Mesothelial cell of epicardium (in vitro differentiated cells): Measurements from ENCODE around the gene PSENEN. TPM values are rescaled to one million over a fixed set of nuclear protein-coding genes. Genes with fewer than 3 reads are reported as not detected.
"Not testable (repeated sequence)": the region's sequence is repeated elsewhere in the genome, so short reads cannot be mapped to it uniquely, and the experiment has no call there.

ENCODE experiments used
- DNase-seq, 2 experiments: peaks; one replicate each; pipeline ENCODE4 v3.0.0; 2021; ENCODE audit warnings: low spot score in 2 of 2; ENCODE audit not compliant: unreplicated experiment in 2 of 2
- H3K27ac Mint-ChIP-seq: 2 replicates; pipeline ENCODE4 v1.8.0; 2021; ENCODE audit warnings: mixed read lengths
- H3K27me3 Mint-ChIP-seq: 2 replicates; pipeline ENCODE4 v1.8.0; 2021; ENCODE audit warnings: low read depth, mixed read lengths
- H3K36me3 Mint-ChIP-seq: 2 replicates; pipeline ENCODE4 v1.8.0; 2021; ENCODE audit warnings: mixed read lengths
- H3K4me1 Mint-ChIP-seq: 2 replicates; pipeline ENCODE4 v1.8.0; 2021; ENCODE audit warnings: mixed read lengths
- H3K4me3 Mint-ChIP-seq: 2 replicates; pipeline ENCODE4 v1.8.0; 2021; ENCODE audit warnings: mild to moderate bottlenecking, moderate library complexity, mixed read lengths
- H3K9me3 Mint-ChIP-seq: 2 replicates; pipeline ENCODE4 v1.8.0; 2021; ENCODE audit warnings: mixed read lengths
- total RNA-seq: library from RNA; stranded (reverse); gene quantifications from 3 replicates; pipeline ENCODE4 v1.2.1, GENCODE V29; 2021
- TF ChIP-seq, protein P1 (sequence below): fragments of 200-600 bp; sonication (generic); IDR thresholded peaks from one replicate; pipeline ENCODE4 v1.5.0; 2021; ENCODE audit warnings: antibody characterized with exemption; ENCODE audit not compliant: unreplicated experiment

PSENEN gene
- total RNA-seq, 1 donor from 2014 or later = 45.2 TPM

DNA sequence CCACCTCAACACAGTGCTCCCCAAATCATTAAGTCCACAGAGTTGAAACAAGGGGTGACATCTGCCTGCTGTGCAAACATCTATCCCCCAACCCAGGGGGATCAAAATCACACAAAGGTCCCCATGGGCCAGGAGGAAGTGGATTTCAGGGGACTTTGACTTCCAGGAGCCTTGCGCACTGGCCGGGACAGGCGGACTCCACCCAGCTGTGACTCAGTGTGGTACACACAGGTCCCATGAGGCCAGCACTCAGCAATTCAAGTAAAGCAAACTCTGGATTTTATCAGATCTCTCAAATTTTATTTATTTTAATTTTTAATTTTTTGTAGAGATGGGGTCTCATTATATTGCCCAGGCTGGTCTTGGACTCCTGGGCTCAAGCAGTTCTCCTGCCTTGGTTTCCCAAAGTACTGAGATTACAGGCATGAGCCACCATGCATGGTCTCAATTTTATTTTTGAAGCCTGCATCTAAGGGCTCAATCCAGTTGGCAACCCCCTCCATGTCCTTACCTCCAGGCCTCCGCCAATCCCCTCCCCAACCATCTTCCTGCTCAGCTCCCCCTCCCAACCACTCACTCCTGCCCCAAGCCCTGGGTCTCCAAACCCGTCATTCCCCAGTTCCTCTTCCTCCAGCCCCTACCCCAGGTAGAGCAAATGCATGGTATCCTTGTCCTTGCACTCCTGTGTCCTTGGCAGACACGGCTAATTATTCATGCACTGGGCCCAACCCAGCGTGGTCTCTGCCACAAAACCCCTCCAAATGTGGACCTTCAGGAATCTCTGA is 48.1 kb downstream of the PSENEN start:
- Mint-ChIP-seq H3K36me3 (no peaks in the 10 kb centered on the region), H3K9me3 (no peaks in the 10 kb centered on the region), H3K27me3 (peaks cover 45% of the 10 kb centered on the region), H3K4me3 (no peak overlapping the region), H3K4me1 (no peaks in the 10 kb centered on the region), H3K27ac (no peak overlapping the region)
- DNase-seq = no peak
- TF ChIP-seq, protein P1, sequence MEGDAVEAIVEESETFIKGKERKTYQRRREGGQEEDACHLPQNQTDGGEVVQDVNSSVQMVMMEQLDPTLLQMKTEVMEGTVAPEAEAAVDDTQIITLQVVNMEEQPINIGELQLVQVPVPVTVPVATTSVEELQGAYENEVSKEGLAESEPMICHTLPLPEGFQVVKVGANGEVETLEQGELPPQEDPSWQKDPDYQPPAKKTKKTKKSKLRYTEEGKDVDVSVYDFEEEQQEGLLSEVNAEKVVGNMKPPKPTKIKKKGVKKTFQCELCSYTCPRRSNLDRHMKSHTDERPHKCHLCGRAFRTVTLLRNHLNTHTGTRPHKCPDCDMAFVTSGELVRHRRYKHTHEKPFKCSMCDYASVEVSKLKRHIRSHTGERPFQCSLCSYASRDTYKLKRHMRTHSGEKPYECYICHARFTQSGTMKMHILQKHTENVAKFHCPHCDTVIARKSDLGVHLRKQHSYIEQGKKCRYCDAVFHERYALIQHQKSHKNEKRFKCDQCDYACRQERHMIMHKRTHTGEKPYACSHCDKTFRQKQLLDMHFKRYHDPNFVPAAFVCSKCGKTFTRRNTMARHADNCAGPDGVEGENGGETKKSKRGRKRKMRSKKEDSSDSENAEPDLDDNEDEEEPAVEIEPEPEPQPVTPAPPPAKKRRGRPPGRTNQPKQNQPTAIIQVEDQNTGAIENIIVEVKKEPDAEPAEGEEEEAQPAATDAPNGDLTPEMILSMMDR = no peak

DNA sequence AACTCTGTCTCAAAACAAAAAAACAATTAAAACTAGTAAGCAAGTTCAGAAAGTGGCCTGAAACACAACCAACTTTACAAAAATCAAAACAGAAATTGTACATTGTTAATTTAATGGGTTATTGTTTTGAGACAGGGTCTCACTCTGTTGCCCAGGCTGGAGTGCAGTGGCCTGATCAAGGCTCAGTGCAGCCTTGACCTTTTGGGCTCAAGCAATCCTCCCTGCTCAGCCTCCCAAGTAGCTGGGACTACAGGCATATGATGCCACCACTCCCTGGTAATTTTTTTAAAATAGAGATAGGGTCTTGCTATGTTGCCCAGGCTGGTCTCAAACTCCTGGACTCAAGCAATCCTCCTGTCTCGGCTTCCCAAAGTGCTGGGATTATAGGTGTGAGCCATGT is 50.1 kb downstream of the PSENEN start:
- H3K36me3 Mint-ChIP-seq, H3K4me1 Mint-ChIP-seq, H3K4me3 Mint-ChIP-seq, H3K27ac Mint-ChIP-seq, DNase-seq, H3K9me3 Mint-ChIP-seq: not testable (repeated sequence)
- H3K27me3 Mint-ChIP-seq = peaks cover 62% of the 10 kb centered on the region

Other genes with a start within 250 kb of the PSENEN start
- gene DMKN, start 232.0 kb upstream of the PSENEN start, total RNA-seq = 161 to 172 TPM (median 171 TPM) in 3 replicates
- gene SBSN, start 217.3 kb upstream of the PSENEN start, total RNA-seq = 0.32 to 0.49 TPM (median 0.47 TPM) in 3 replicates
- gene GAPDHS, start 212.2 kb upstream of the PSENEN start, total RNA-seq = not detected in 3 replicates
- 82.2 to 82.7 TPM (median 82.3 TPM) in 3 replicates for gene TMEM147, start 200.0 kb upstream of the PSENEN start, total RNA-seq
- gene ATP4A, start 182.0 kb upstream of the PSENEN start, total RNA-seq = 0.11 to 0.22 TPM (median 0.16 TPM) in 3 replicates
- gene PMIS2, start 159.5 kb upstream of the PSENEN start, total RNA-seq = not detected in 3 replicates
- 28.7 to 33.8 TPM (median 29.0 TPM) in 3 replicates for gene HAUS5, start 132.9 kb upstream of the PSENEN start, total RNA-seq
- gene RBM42, start 116.6 kb upstream of the PSENEN start, total RNA-seq = 63.7 to 70.6 TPM (median 66.4 TPM) in 3 replicates
- gene ETV2, start 103.9 kb upstream of the PSENEN start, total RNA-seq = 1.4 to 2.1 TPM (median 1.5 TPM) in 3 replicates
- gene COX6B1, start 97.3 kb upstream of the PSENEN start, total RNA-seq = 273 to 293 TPM (median 284 TPM) in 3 replicates
- gene UPK1A, start 79.1 kb upstream of the PSENEN start, total RNA-seq = 1.8 to 2.3 TPM (median 2.0 TPM) in 3 replicates
- gene ZBTB32, start 41.1 kb upstream of the PSENEN start, total RNA-seq = not detected in 3 replicates
- 60.6 to 62.7 TPM (median 61.8 TPM) in 3 replicates for gene KMT2B, start 27.6 kb upstream of the PSENEN start, total RNA-seq
- 2.7 to 3.2 TPM (median 2.8 TPM) in 3 replicates for gene IGFLR1, start 3.2 kb upstream of the PSENEN start, total RNA-seq
- gene U2AF1L4, start 233 bp upstream of the PSENEN start, total RNA-seq = 39.4 to 42.5 TPM (median 42.4 TPM) in 3 replicates
- 11.8 to 12.9 TPM (median 12.0 TPM) in 3 replicates for gene LIN37, start 2.9 kb downstream of the PSENEN start, total RNA-seq
- 18.8 to 21.7 TPM (median 20.3 TPM) in 3 replicates for gene HSPB6, start 11.4 kb downstream of the PSENEN start, total RNA-seq
- gene PROSER3, start 12.5 kb downstream of the PSENEN start, total RNA-seq = 45.1 to 50.5 TPM (median 46.6 TPM) in 3 replicates
- gene ARHGAP33, start 29.9 kb downstream of the PSENEN start, total RNA-seq = 74.0 to 79.9 TPM (median 75.4 TPM) in 3 replicates
- not detected in 3 replicates for gene PRODH2, start 67.2 kb downstream of the PSENEN start, total RNA-seq
- gene NPHS1, start 106.9 kb downstream of the PSENEN start, total RNA-seq = 0.23 to 0.72 TPM (median 0.51 TPM) in 3 replicates
- gene KIRREL2, start 111.3 kb downstream of the PSENEN start, total RNA-seq = 1.4 TPM in 3 replicates
- 137 to 151 TPM (median 146 TPM) in 3 replicates for gene APLP1, start 122.9 kb downstream of the PSENEN start, total RNA-seq
- gene NFKBID, start 154.9 kb downstream of the PSENEN start, total RNA-seq = 16.3 to 18.9 TPM (median 17.1 TPM) in 3 replicates
- 0.62 to 1.4 TPM (median 0.92 TPM) in 3 replicates for gene HCST, start 156.9 kb downstream of the PSENEN start, total RNA-seq
- not detected in 3 replicates for gene TYROBP, start 162.6 kb downstream of the PSENEN start, total RNA-seq
- gene LRFN3, start 190.7 kb downstream of the PSENEN start, total RNA-seq = 25.7 to 28.5 TPM (median 27.5 TPM) in 3 replicates
- 10.6 to 12.4 TPM (median 12.0 TPM) in 3 replicates for gene SDHAF1, start 249.5 kb downstream of the PSENEN start, total RNA-seq